LNCaP clone FGC (cell line): ENCODE results near the gene KAT2A.

Source experiments
- DNase-seq: peaks from one replicate; pipeline ENCODE4 v3.0.0-alpha.2; 2011; ENCODE audit warnings: low read depth
- H3K4me3 ChIP-seq: 2 replicates; pipeline ENCODE4 v1.5.1; 2011; ENCODE audit warnings: mild to moderate bottlenecking, low read depth, low read length, control low read depth
- CTCF ChIP-seq: IDR thresholded peaks from 2 replicates; pipeline ENCODE4 v1.5.1; 2012; ENCODE audit warnings: mild to moderate bottlenecking; ENCODE audit not compliant: control insufficient read depth, insufficient read depth; ENCODE audit errors: extremely low read depth

Gene KAT2A

DNA sequence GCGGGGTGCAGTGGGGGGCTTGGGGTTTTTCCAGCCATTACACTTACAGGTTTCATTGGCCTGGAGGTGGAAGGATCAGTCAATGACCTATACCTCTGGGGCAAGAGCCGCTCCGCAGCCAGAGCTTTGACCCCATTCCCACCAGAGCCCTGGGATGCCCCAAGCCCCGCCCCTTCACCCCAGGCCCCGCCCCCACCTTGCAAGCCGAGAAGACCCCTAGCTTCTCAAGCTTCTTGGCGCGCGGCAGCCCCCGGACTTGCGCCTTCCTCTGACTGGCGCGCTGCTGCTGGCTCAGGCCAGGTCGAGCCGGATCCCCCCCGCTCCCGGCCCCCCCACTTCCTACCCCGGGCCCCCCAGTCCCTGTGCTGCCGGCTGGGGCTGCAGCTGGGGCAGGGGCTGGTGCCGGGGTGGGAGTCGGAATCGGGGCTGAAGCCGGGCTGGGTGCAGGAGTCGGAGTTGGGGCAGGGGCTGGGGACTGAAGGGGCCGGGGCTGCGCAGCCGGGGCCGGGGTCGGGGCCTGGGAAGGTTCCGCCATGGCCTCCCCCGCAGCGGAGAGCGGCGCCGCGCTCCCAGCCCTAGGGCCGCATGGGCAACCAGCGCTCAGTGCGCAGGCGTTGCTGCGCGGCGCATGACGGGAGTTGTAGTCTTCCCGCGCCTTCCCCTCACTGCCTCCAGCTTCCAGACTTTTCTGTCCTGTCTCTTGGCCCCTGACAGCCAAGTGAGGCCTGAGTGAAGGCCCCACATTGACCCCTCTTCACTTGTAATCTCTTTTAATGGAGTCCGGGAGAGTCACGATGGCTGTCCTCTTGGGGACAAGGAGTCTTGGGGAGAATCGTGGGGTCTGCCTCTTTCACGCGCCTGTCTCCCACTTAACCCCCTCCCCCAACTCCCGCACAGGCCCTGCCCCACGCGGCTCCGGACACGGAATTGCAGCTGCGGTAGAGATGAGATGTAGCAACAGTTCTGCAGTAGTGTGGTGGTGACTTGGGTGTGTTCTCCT is at the start of gene KAT2A:
Gene KAT2A, minus strand, starts transcription at position 598 of the 1,000 bp plus-strand sequence. Its CDS starts 63 bp downstream, at position 535.
- peak; percentile 46 for DNase-seq
- TF ChIP-seq CTCF: no peak
- peak within 1 kb of the TSS; percentile 70 for H3K4me3 ChIP-seq

- no peak for DNase-seq
- no peak for TF ChIP-seq CTCF
Measured at GRCh38 chr17:42169351-42169750, 48.2 kb upstream of the KAT2A start.

DNA sequence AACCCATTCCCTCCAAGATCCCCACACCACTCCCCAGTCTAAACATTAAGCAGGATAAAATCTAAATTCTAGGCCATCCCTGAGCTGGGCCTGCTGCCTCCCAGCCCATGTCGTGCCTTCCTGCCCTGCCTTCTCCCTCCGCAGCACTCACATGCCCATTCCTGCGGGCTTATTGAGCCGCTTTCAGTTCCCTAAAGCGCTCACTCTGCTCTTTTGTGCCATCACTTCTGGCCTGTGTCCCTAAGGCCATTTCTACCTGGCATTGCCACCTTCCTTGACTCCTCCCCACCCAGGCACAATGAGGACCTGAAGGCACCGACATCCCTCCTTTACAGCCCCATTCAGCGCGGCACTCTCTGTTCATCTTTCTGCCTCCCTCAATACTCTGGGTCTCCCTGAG is 46.6 kb upstream of the KAT2A start:
- no peak overlapping the region for H3K4me3 ChIP-seq
- TF ChIP-seq CTCF: no peak
- no peak for DNase-seq

More at GRCh38 chr17:42169351-42169750, 48.2 kb upstream of the KAT2A start:
- H3K4me3 ChIP-seq: no peak overlapping the region

DNA sequence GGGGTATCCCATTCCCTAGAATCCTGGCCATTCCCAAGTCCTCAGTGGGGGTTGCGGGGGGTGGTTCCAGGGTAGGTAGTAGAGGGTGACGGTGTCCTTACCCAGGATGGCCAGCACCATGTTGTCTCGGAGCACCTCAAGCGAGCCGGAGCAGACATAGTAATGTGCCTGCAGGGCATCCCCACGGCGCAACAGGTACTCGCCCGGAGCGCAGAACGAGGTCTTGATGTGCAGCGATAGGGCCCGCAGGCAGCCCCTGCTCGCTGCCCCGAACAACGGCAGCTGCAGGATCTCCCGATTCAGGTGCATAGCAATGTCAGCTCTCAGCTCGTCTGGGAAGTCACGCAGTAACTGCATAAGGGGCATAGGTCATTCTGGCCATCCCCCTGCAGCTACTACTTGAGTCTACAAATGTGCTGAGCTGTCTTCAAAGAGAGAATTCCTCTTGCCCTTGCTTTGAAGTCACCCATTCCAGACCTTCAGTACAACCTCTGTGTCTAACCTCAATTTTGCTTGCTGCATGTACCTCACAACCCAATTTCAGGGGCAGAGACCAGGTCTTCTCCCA is 45.1 kb upstream of the KAT2A start:
- no peak for TF ChIP-seq CTCF
- no peak overlapping the region for H3K4me3 ChIP-seq
- no peak for DNase-seq

- DNase-seq: no peak
- no peak for TF ChIP-seq CTCF
- H3K4me3 ChIP-seq: no peak overlapping the region
Measured at GRCh38 chr17:42165751-42166150, 44.6 kb upstream of the KAT2A start.

- TF ChIP-seq CTCF: no peak
- no peak for DNase-seq
- H3K4me3 ChIP-seq: no peak overlapping the region
Measured at GRCh38 chr17:42163696-42164407, 42.7 kb upstream of the KAT2A start.
